Mesothelial cell of epicardium (in vitro differentiated cells): ENCODE data around the gene ZFPM1. TPM values are rescaled to one million over a fixed set of nuclear protein-coding genes. Genes with fewer than 3 reads are reported as not detected.
A peak's percentile ranks its signal among the peaks of the same experiment; 100 is the strongest.

Experiments
- DNase-seq, 2 experiments: peaks; one replicate each; pipeline ENCODE4 v3.0.0; 2021; ENCODE audit warnings: low spot score in 2 of 2; ENCODE audit not compliant: unreplicated experiment in 2 of 2
- H3K27ac Mint-ChIP-seq: 2 replicates; pipeline ENCODE4 v1.8.0; 2021; ENCODE audit warnings: mixed read lengths
- H3K27me3 Mint-ChIP-seq: 2 replicates; pipeline ENCODE4 v1.8.0; 2021; ENCODE audit warnings: low read depth, mixed read lengths
- H3K36me3 Mint-ChIP-seq: 2 replicates; pipeline ENCODE4 v1.8.0; 2021; ENCODE audit warnings: mixed read lengths
- H3K4me1 Mint-ChIP-seq: 2 replicates; pipeline ENCODE4 v1.8.0; 2021; ENCODE audit warnings: mixed read lengths
- H3K4me3 Mint-ChIP-seq: 2 replicates; pipeline ENCODE4 v1.8.0; 2021; ENCODE audit warnings: mild to moderate bottlenecking, moderate library complexity, mixed read lengths
- H3K9me3 Mint-ChIP-seq: 2 replicates; pipeline ENCODE4 v1.8.0; 2021; ENCODE audit warnings: mixed read lengths
- total RNA-seq: library from RNA; stranded (reverse); gene quantifications from 3 replicates; pipeline ENCODE4 v1.2.1, GENCODE V29; 2021
- TF ChIP-seq, protein P1 (sequence below): fragments of 200-600 bp; sonication (generic); IDR thresholded peaks from one replicate; pipeline ENCODE4 v1.5.0; 2021; ENCODE audit warnings: antibody characterized with exemption; ENCODE audit not compliant: unreplicated experiment

The ZFPM1 gene
- total RNA-seq, 1 donor from 2014 or later = 56.2 TPM

DNA sequence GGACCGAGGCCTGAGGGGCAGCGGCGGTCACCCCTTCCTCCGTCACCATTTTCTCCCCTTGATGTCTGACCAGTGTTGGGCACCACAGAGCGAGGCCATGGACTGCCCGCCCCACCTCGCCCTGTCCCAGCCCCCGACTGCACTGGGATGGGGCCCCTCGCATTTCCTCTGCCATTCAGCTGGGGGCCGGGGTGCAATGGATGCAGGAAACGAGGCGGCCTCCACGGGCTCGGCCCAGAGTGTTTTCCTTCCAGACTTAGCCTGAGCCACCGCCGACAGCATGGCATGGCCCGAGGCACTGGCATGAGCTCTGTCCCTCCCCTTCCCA is 72.5 kb downstream of the ZFPM1 start:
- Mint-ChIP-seq H3K36me3 (peaks cover 13% of the 10 kb centered on the region), H3K27ac (no peak overlapping the region), H3K9me3 (no peaks in the 10 kb centered on the region), H3K4me3 (no peak overlapping the region), H3K27me3 (no peaks in the 10 kb centered on the region), H3K4me1 (peaks cover 12% of the 10 kb centered on the region)
- DNase-seq = no peak
- TF ChIP-seq, protein P1, sequence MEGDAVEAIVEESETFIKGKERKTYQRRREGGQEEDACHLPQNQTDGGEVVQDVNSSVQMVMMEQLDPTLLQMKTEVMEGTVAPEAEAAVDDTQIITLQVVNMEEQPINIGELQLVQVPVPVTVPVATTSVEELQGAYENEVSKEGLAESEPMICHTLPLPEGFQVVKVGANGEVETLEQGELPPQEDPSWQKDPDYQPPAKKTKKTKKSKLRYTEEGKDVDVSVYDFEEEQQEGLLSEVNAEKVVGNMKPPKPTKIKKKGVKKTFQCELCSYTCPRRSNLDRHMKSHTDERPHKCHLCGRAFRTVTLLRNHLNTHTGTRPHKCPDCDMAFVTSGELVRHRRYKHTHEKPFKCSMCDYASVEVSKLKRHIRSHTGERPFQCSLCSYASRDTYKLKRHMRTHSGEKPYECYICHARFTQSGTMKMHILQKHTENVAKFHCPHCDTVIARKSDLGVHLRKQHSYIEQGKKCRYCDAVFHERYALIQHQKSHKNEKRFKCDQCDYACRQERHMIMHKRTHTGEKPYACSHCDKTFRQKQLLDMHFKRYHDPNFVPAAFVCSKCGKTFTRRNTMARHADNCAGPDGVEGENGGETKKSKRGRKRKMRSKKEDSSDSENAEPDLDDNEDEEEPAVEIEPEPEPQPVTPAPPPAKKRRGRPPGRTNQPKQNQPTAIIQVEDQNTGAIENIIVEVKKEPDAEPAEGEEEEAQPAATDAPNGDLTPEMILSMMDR = no peak

- H3K27ac Mint-ChIP-seq = no peak overlapping the region
- no peak overlapping the region for H3K4me3 Mint-ChIP-seq
- DNase-seq = no peak
- H3K9me3 Mint-ChIP-seq = no peaks in the 10 kb centered on the region
- no peaks in the 10 kb centered on the region for H3K27me3 Mint-ChIP-seq
- H3K36me3 Mint-ChIP-seq = peaks cover 13% of the 10 kb centered on the region
- peaks cover 13% of the 10 kb centered on the region for H3K4me1 Mint-ChIP-seq
- TF ChIP-seq, protein P1 = no peak
Measured at GRCh38 chr16:88526008-88526905, 73.2 kb downstream of the ZFPM1 start.

DNA sequence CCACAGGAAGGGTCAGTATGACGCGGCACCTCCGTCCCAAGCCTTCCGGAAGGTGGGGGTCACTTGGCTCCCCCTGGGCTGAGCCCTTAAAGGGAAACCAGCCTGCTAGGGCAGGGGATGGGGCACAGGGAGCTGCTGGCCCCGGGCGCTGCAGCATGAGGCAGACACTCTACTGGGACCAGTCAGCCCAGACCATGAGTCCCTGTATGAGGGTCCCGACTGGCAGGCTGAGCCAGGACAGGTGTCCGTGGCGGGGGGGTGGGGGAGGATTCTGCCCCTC is 73.8 kb downstream of the ZFPM1 start:
- peaks cover 16% of the 10 kb centered on the region for H3K4me1 Mint-ChIP-seq
- H3K27me3 Mint-ChIP-seq = no peaks in the 10 kb centered on the region
- peaks cover 13% of the 10 kb centered on the region for H3K36me3 Mint-ChIP-seq
- no peaks in the 10 kb centered on the region for H3K9me3 Mint-ChIP-seq
- no peak overlapping the region for H3K27ac Mint-ChIP-seq
- TF ChIP-seq, protein P1 = no peak
- no peak for DNase-seq
- no peak overlapping the region for H3K4me3 Mint-ChIP-seq

- TF ChIP-seq, protein P1 = peak; percentile 82
- Mint-ChIP-seq H3K4me3 (no peak overlapping the region), H3K4me1 (peaks cover 16% of the 10 kb centered on the region), H3K36me3 (peaks cover 10% of the 10 kb centered on the region), H3K9me3 (no peaks in the 10 kb centered on the region), H3K27me3 (no peaks in the 10 kb centered on the region), H3K27ac (no peak overlapping the region)
- DNase-seq = peak in 1 of 2 experiments; percentile 80
Measured at GRCh38 chr16:88527186-88527936, 74.3 kb downstream of the ZFPM1 start.

DNA sequence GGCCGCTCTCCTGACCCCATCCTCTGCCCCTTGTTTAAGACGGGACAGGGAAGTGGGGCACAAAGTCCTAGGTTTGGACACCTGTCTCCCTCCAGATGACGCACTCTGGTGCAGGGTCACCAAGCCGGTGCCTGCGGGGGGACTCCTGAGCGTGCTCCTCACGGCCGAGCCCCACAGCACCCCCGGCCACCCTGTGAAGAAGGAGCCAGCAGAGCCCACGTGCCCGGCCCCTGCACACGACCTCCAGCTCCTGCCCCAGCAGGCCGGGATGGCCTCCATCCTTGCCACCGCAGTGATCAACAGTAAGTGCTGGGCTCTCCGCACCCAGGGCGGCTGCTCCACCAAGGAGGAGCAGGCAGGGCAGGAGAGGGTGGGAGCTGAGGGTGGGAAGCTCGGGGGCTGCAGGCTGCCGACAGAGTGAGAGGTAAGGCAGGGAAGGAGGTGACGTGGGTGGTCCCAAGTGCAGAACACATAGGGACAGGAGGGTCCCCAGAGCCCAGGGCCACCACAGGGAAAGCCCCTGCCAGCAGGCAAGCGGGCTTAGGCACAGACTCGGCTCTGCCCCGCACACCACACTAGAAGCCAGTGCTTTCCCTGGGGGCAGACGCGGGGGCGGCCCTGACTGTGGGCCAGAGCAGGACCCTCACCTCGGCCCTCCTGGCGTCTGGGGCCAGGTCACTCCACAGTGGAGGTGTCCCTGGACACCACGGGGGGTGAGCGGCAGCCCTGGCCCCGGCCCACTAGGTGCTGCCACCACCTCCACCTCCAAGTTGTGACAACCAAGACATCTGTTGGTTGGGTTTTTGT is 75.1 kb downstream of the ZFPM1 start:
- Mint-ChIP-seq H3K4me3 (no peak overlapping the region), H3K4me1 (peaks cover 16% of the 10 kb centered on the region), H3K36me3 (peaks cover 10% of the 10 kb centered on the region), H3K9me3 (no peaks in the 10 kb centered on the region), H3K27me3 (no peaks in the 10 kb centered on the region), H3K27ac (no peak overlapping the region)
- no peak for DNase-seq
- TF ChIP-seq, protein P1 = no peak
